NCI-H345 treated with DMSO at 0.1 percent for 48 hours (cell line): ENCODE measurements around the gene WSCD1.

ENCODE experiments used
- DNase-seq: peaks from one replicate; lab custom pipeline; 2025; ENCODE audit not compliant: unreplicated experiment; lab: John Stamatoyannopoulos, UW

The WSCD1 gene

DNA sequence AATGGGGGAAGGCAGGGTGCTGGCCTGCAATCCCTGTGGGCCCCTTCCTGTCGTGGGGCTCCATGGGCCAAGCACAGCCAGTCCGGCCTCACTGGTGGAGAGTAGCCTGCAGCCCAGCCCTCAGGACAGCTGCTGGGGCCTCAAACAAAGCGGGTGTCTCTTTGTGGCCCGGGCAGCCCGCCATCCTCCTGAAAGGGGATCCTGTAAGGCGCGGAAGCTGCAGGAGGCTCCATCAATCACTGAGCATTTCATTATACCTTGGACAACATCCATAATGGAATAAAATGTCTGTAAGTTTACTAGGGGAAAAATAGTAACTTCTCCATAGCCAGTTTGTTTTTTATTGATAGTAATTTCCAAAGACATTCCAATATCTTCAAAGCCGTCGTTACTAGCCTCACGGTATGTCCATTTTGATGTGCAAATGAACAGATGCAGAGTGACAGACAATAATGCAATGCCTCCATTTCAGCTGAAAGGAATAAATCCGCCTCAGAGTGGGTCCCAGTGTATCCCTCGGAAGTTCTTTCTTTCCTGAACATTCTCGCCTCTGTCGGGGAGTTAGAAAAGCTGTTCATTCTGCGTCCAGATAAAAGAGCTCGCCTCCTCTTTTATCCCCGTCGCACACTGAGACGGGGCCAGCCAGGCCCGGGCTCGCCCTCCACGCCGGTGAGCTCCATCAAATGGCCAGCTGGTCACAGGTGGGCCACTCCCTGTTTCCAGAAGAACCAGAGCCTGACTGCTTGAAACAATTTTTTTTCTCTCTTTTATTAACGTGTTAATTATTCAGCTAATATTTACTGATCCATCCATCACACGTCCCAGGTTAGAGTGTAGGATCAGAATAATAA lies 14.4 kb downstream of the WSCD1 start:
- DNase-seq = no peak

DNA sequence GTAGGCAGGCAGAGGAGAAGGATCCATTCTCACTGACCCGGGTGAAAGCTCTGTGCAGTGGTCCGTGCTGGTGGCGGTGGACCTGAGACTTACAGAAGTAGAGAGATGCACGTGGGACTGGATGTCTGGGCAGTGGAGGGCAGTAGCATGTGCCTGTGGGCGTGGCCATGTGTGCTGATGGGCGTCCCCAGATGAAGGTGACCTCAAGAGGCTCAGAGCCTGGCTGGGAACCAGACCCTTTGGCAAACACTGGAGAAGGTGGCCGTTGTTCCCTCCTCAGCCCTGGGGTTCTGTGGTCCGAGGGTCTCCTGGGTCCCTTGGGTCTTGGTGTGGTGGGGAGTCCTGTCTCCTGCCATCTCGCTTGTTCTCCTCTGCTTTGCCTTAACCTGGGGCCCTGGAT lies 15.6 kb downstream of the WSCD1 start:
- DNase-seq = no peak

DNA sequence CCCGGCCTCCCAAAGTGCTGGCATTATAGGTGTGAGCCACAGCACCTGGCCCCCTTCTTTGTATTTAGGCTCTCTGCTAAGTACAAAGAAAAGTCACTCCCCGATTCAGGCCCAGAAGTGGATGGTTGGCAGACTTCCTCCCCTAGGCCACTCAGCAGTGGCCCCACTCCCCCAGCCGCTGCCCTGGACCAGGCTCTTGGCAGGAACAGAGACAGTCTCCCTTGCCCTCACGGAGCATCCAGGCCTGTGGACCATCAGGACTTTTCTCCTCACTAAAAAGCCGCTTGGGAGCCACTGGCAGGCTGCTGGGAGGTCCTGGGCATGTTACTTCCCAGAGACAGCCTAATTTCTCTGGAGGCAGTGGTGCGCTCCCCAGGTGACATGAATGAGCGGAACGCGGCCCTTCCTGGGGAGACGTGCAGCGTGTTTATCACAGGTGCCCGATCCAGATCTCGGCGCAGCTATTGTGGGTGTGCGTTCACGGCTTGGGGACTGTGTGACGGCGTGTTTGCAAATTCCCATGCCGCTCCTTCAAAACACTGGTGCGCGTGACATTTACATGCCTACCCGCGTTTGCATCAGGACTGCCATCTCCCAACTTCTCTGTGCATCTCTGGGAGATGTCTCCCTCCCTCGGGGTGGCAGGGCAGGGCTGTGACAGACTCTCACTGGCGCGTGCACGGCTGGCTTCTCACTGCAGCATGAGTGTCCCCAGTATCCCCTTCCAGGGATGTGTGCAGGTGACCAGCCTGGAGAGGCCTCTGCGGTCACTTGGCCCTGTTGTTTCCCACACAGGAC lies 16.6 kb downstream of the WSCD1 start:
- DNase-seq = no peak

DNA sequence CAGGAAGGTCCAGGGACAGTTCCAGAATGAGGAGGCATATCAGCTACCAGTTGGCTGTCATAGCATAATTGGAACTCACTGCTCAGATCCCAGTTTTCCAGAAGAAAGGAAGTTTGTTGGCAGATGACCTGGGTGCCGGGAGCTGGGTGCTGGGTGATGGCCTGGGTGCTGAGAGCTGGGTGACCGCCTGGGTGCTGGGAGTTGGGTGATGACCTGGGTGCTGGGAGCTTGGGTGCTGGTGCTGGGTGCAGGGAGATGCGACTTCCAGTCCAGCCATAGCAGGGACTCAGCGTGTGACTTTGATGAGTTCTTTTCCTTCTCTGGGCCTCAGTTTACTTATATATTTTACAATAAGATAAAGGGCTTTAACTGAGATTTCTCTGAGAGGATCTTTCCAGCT lies 18.0 kb downstream of the WSCD1 start:
- no peak for DNase-seq

DNA sequence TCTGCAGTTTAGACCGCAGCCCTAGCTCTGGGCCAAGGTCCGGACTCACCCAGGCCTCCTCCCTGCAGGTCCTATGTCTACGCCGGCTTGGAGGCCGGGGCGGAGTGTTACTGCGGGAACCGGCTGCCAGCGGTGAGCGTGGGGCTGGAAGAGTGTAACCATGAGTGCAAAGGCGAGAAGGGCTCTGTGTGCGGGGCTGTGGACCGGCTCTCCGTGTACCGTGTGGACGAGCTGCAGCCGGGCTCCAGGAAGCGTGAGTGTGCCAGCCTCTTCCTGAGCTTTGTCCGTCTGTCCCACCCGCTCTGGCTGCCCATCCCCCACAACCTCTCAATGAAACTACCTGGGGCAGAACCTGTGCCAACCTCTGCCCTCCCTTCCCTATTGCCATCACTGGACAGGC lies 20.1 kb downstream of the WSCD1 start:
- DNase-seq = no peak

DNA sequence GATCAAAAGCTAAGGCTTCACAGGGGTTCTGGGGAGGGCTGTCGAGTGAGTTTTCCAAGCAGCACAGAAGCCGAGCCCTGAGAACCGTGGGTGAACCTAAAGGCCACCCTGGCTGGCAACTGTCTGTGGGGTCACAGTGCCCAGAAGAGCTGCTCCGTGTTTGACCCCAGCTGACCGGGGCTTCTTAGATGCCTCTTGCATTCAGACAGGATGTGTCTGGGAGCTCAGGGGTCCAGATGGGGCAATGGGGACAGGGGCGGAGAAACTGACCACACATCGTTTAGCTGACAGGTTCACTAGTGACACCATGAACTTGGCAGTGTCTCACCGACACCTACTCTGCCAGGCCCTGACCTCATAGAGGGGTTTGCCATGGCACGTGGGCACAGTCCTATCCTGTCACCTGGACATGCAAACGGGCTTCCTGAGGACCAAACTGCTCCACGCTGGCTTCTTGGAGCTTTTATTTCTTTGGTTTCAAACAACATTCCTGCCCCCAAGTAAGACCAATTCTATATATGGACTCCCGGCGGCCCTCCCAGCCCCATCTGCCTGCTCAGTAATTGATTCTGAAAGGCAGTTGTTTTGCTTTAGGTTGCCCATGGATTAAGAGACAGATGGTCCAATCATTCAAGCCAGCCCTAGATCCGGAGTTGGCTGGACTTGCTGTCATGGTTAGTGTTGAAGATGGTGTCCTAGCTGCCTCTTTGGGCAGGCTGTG lies 22.2 kb downstream of the WSCD1 start:
- DNase-seq = no peak

DNA sequence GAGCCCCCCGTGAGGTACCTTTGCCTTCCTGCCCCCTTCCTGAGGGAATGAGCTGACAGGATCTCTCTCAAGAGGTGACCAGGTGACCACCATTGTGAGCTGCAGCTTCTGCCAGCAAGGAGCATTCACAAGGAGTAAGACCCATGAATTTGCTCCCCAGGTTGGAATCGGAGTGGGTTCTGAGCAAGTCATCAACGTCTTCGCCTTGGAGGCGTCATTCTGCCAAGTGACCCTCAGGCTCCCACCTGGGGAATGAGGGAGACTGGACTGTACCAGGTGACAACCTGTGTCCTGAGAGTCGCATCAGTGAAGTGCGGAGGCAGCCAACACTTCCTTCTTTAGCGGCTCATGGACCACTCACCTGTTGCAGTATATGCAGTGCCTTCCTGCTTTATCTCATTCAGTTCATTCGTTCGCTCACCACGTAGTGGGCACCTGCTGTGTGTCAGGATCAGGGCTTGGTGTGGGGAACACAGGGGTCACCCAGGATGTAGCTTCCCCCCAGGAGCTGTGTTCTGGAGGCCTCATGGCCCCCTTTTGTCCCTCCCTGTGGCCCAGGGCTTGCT lies 22.8 kb downstream of the WSCD1 start:
- no peak for DNase-seq

DNA sequence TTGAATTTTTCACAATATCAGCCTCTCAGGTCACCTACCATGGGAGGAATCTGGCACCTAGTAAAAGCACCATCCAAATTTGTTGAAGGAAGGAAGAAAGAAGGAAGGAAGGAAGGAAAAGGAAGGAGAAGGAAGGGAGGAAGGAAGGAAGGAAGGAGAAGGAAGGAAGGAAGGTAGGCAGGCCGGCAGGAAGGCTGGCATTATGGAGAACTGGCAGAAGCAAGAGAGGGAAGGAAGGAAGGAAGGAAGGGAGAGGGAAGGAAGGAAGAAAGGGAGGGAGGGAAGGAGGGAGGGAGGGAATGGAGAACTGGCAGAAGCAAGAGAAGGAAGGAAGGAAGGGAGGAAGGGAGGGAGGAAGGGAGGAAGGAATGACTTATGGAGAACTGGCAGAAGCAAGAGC lies 24.3 kb downstream of the WSCD1 start:
- DNase-seq = no peak

DNA sequence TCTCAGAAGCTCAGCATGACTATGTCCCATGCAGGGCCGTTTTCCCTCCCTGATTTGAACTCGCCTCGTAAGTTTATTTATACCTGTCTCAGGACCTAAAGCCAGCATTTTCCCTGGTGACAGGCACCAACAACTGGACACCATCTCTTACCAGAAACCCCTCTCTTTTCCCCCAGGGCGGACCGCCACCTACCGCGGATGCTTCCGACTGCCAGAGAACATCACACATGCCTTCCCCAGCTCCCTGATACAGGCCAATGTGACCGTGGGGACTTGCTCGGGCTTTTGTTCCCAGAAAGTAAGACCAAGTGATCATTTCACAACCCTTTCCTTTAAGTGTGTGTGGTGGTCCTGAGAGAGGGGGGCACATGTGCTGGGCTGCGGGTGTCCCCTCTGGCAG lies 24.7 kb downstream of the WSCD1 start:
- DNase-seq = no peak

DNA sequence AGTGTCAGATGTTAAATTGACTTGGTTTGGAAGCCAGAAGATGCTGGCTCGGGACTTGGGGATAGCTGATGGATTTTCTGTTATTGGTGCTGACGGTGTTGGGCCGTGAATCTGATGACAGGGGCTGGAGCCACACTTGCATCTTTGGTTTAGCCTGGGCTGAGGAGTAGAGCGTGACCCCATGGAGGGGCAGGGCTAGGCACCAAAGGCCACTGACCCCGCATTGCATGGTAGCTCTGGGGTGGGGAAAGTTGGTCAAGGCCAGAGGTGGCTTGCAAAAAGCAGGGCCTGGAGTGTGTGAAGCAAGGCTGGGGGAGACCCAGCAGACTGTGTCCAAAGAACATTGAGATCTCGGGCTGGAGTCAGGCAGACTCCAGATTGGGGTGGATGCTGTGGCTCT lies 25.3 kb downstream of the WSCD1 start:
- DNase-seq = no peak

DNA sequence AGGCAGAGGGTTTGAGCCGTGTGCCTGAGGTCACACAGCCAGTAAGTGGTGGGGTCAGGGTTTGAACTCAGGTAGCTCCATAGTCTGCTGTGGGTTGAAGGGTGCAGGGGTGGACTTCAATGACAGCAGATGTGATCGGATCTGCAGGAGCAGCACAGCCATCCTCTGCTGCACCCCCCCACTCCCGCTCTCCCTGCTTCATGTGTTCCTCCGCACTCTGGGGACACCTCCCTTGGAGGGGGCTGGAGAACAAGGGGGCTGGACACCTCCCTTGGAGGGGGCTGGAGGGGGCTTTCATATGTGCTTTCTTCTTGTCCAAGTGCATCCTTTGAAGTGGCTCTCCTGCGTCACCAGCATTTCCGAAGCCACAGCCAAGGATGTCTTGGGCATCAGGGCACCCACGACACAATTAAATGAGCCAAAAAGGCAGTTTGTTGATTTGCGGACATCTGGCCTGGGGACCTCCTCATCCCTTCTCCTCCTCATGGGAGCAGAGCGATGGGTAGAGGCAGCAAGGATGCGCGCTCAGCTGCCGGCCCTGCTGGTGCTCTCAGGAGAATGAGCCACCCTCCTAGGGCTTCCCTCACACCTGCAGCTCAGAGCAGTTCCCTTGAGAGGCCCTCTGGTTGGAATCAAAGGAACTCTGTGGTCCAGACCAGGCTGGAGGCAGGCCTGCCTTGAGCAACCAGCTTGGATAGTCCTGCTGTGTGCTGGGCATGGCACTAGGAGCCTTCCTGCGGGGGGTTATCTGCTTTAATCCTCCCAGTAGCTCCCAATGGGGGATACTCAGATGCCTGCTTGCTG lies 26.2 kb downstream of the WSCD1 start:
- peak; percentile 20 for DNase-seq

DNA sequence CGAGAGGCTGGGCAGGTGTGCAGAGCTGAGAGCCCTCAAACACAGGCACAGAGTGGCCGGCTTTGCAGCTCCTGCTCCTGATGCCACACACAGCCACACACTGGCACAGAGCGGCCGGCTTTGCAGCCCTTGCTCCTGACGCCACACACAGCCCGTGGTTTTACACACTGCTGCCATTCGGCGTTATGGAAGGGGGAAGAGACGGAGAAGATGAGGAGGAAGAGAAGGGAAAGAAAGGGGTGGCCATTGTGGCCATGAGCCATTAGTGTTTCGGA lies 26.8 kb downstream of the WSCD1 start:
- DNase-seq = no peak

DNA sequence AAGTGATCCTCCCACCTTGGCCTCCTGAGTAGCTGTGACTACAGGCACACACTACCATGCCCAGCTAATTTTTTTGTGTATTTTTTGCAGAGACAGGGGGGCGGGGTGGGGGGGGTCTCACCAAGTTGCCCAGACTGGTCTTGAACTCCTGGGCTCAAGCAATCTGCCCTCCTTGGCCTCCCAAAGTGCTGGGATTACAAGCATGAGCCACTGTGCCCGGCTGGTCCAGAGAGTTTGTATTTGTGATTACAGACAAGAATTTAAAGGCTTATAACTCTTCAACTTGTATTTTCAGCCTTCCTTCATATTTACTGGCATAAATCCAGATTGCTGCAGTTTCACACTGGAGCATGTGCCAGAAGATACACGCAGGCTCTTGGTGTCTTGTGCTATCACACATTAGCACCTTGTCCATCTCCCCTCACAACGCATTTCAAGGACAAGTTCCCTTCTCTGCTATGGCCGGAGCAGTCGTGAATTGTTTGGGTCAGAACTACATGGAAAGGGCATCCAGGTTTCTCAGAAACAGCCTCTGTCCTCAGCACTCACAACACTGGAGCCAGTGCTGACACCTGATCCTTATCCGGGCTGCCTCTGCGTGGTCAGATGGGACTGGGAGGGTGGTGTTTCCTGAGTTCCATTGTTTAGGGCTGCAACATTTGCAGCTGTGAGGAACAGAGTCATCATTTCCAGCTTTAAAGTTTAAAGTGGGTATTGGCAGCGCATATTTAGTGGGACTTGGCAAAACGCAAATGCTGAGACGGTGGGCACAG lies 28.1 kb downstream of the WSCD1 start:
- no peak for DNase-seq

DNA sequence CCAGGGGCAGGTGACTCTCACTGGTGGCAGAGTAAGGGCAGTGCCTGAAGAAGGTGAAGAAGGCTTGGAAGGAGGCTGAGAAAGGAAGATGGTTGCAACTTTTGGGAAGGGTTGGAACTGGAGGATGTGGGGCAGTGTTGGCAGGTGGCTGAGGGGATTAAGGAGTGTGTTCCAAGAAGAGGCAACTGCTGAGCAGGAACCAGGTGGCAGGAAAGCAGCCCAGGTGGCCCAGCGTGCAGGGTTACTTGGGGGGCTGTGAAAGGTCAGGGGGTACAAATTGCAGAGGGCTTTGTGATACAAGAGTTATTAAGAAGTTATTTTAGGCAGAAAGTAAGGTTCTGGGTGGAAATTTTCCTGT lies 28.6 kb downstream of the WSCD1 start:
- no peak for DNase-seq

DNA sequence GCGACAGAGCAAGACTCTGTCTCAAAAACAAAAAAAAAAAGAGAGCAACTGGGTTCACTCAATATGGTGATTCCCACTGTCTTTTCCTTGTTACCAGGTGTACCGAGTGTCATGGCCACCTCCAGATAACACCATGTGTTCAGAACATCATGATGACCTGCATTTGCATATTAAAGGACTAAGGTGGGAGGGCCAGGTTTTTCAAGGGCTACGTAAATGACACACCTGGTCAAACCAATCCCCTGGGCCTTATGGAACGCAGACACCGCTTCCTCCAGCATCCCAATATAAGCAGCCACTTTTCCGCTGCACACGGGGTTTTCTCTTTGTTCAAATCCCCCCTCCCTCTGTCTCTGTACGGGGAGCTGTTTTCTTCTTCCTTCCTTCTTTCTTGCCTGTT lies 29.3 kb downstream of the WSCD1 start:
- DNase-seq = no peak

DNA sequence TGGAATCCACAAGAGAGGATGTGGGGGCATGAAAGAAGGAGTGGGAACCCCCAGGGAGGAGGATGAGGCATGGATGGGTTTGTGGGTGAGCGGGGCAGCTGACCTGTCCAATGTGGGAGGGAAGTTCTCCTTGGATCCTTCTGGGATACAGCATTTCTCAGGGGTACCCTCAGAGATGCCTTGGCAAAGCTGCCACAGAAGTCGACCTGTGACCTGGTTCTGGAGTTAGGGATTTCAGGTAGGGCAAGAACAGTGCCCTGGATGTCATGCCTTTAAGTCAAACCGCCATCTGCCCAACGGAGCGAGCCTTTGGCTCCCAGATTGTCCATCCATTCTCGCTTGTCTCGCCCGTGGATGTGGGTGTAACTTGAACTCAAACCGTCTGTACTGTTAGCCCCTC lies 30.0 kb downstream of the WSCD1 start:
- no peak for DNase-seq

DNA sequence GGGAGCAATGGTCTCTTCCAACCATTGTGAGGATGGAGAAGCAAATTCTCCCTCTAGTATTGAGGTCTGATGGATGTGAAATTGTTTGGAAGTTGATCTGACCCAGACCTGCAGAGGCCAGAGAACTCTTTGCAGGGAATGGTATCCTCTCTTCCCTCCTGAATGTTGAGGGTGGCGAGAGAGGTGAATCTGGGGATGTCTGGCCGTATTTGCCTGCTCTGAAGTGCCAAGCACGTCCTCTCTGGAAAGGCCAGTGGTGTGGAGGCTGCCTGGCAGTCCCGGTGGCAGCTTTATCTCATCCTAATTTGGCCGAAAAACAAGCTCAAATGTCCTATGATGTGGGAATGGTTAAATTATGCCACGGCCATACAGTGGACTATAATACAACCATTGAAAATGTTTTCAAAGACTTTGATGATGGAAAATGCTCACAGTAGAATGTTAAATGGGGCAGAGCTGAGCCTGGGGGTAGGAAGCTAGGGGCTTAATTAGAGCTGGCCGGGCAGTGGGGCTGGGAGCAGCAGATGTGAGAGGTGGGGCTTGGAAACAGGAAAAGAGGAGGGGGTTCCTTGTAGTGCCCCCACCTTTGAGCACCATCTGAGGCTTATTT lies 30.8 kb downstream of the WSCD1 start:
- DNase-seq = no peak

DNA sequence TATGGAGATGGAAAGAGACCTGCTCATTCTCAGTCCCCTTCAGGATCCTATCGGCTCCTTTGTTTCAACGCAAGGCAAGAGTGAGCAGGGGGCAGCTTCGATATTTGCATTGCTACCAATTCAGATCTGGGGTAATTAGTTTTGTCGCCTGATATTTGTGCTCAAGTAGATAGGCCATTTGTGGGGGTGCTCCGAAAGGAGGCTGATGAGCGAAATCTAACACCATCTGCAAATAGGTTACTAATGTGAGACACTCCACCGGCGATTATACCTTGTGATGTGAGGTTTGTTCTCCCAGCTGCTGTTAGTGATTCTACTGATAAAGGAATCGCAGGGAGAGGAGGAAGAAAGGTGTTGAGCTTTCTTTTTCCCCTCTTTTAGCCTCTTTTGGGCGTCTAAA lies 31.5 kb downstream of the WSCD1 start:
- no peak for DNase-seq

DNA sequence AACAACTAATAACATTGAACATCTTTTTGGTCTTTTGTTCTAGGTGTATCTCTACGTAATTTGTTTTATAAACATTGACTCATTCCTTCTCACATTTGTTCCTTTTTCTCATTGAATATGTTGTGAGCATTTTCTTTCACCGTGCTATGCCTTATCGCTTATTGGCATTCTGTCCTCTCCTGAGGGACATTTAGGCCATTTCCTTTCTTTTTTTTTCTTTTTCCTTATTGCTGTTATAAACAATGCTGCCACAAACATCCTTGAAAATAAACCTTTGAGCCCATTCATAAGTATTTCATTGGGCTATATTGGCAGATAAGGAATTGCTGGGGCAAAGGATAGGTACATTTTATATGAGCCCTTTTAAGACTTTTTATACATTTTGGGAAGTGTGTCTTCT lies 32.4 kb downstream of the WSCD1 start:
- DNase-seq = no peak
